Testis (tissue), 3 donors: ENCODE results near the gene CCP110. TPM values are rescaled to one million over a fixed set of nuclear protein-coding genes. Genes with fewer than 3 reads are reported as not detected.
A peak's percentile ranks its signal among the peaks of the same experiment; 100 is the strongest.

ENCODE experiments used
- DNase-seq: peaks from one replicate; pipeline ENCODE4 v3.0.0-alpha.2; 2019
- H3K27ac ChIP-seq, 2 donors: fragments of 200-600 bp; sonication (generic); one replicate each; pipeline ENCODE4 v1.5.1; 2019
- H3K27me3 ChIP-seq: fragments of 200-600 bp; sonication (generic); one replicate; pipeline ENCODE4 v1.5.1; 2019
- H3K36me3 ChIP-seq: fragments of 200-600 bp; sonication (generic); one replicate; pipeline ENCODE4 v1.5.1; 2017; ENCODE audit warnings: low read depth; ENCODE audit errors: missing control alignments
- H3K4me1 ChIP-seq: fragments of 200-600 bp; sonication (generic); one replicate; pipeline ENCODE4 v1.5.1; 2019
- H3K4me3 ChIP-seq, 2 donors: fragments of 200-600 bp; sonication (generic); one replicate each; pipeline ENCODE4 v1.5.1; 2017 to 2019
- H3K9me3 ChIP-seq: fragments of 200-600 bp; sonication (generic); one replicate; pipeline ENCODE4 v1.5.1; 2017
- POLR2A ChIP-seq: fragments of 450-650 bp; IDR thresholded peaks from one replicate; pipeline ENCODE4 v1.6.1; 2017; ENCODE audit warnings: antibody characterized with exemption, mild to moderate bottlenecking, moderate library complexity
- WGBS, 2 donors: methylation state at CpG; one replicate each; pipeline ENCODE4 v1.1.5; 2018; 5-methylcytosine and 5-hydroxymethylcytosine counted together
- intact Hi-C: fragments of 100-400 bp; cut with DNase I; formaldehyde crosslinking; loops from one replicate; pipeline ENCODE4 v1.15.1; 2023; ENCODE audit warnings: low total_unique reads
- polyA plus RNA-seq: library from polyadenylated mRNA; stranded (reverse); fragments of 350-450 nt; fragmentation: Illumina TruSeq; extraction: RNeasy Lipid Tissue Mini Kit (QIAGEN cat#74804); gene quantifications from one replicate; pipeline ENCODE4 v1.2.3, GENCODE V29; 2014; ENCODE audit warnings: low read depth, low replicate concordance; ENCODE audit not compliant: insufficient read depth
- total RNA-seq, 2 donors: library from RNA; depleted of rRNA; stranded (reverse); fragments of >200 nt; gene quantifications; one replicate each; pipeline ENCODE4 v1.2.3, GENCODE V29; 2016
- TF ChIP-seq, protein P1 (sequence below), 3 experiments: fragments of 450-650 bp in 2 of 3; fragments of 200-600 bp in 1 of 3; sonication (generic) in 1 of 3; IDR thresholded peaks; one replicate each; pipeline ENCODE4 v1.5.1; 2016 to 2019; ENCODE audit warnings: antibody characterized with exemption in 3 of 3, mild to moderate bottlenecking in 2 of 3, moderate library complexity in 1 of 3

Gene CCP110
- total and polyA plus RNA-seq, 3 donors from 2014 or later = 31.0 to 55.7 (median 54.2) TPM

GRCh38 chr16:19520861-19521331, 2.8 kb upstream of the CCP110 start:
- H3K4me3 ChIP-seq = peak overlapping the region; percentile 85 to 88
- WGBS, 2 donors = 3 to 7% methylated on average over 8 of the region's 8 CpGs
- no peaks in the 10 kb centered on the region for H3K36me3 ChIP-seq
- H3K27ac ChIP-seq = peak overlapping the region; percentile 66 to 86
- no peak for DNase-seq
- peaks cover 17% of the 10 kb centered on the region for H3K4me1 ChIP-seq
- no peaks in the 10 kb centered on the region for H3K9me3 ChIP-seq
- H3K27me3 ChIP-seq = no peaks in the 10 kb centered on the region
- intact Hi-C loops = no loop called here
- TF ChIP-seq, protein P1, sequence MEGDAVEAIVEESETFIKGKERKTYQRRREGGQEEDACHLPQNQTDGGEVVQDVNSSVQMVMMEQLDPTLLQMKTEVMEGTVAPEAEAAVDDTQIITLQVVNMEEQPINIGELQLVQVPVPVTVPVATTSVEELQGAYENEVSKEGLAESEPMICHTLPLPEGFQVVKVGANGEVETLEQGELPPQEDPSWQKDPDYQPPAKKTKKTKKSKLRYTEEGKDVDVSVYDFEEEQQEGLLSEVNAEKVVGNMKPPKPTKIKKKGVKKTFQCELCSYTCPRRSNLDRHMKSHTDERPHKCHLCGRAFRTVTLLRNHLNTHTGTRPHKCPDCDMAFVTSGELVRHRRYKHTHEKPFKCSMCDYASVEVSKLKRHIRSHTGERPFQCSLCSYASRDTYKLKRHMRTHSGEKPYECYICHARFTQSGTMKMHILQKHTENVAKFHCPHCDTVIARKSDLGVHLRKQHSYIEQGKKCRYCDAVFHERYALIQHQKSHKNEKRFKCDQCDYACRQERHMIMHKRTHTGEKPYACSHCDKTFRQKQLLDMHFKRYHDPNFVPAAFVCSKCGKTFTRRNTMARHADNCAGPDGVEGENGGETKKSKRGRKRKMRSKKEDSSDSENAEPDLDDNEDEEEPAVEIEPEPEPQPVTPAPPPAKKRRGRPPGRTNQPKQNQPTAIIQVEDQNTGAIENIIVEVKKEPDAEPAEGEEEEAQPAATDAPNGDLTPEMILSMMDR (IDR thresholded peaks at IDR 0.05) = no peak
- TF ChIP-seq POLR2A = no peak

DNA sequence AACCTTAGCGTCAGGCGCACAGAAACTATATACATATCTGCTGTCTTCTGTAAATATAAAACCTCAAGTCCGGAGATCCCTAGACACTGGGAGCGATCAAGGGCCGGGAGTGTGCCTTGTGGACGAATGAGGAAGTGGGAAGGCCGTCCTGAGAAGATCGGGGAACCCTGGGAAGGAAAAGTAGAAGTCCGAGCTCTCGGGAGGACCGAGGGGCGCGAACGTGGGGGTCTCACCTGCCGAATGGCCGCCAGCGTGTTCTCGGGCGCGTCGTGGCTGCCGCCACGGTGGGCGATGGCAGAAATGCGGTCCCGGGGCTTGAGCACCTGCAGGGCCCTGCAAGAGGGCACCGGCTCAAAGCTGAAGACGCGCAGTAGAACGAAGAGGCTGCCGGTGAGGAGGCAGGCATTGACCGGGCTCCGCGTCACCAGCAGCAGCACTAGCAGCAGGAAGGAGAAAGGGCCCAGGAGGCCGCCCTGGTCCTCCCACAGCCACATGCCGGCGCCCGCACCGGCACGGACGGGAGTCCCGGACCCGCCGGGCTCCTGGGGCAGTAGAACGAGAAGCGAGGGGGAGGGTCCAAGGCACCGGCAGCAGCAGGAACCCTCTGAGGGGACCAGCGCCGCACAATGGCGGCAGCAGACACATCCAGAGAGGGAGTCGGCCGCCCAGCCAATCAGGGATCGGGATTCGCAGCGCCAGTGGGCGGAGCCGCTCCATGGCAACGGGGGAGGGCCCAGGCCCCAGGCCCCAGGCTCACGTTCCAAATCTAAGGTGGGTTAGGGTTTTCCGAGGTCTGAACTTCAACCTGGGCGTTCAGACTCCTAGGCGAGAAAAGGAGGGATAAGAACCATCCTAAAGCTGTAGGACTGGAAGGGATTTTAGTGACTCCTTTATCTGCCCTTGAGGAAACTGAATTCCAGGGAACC, 2.0 kb upstream of the CCP110 start, which contains the start of gene GDE1:
GDE1 (minus strand) TSS at position 628 of the 926 bp plus-strand sequence; CDS start at position 494, 134 bp downstream.
- DNase-seq = peak; percentile 99
- Histone ChIP-seq H3K27me3 (no peaks in the 10 kb centered on the region), H3K4me1 (peaks cover 17% of the 10 kb centered on the region), H3K36me3 (no peaks in the 10 kb centered on the region), H3K9me3 (no peaks in the 10 kb centered on the region), H3K4me3 (peak within 1 kb of the TSS; percentile 85 to 90), H3K27ac (peak within 1 kb of the TSS; percentile 66 to 86)
- TF ChIP-seq POLR2A = peak; percentile 63
- TF ChIP-seq, protein P1 (IDR thresholded peaks at IDR 0.05) = no peak
- intact Hi-C loops = no loop called here
- WGBS, 2 donors = 0 to 1% methylated on average over 32 to 62 of the region's 62 CpGs

DNA sequence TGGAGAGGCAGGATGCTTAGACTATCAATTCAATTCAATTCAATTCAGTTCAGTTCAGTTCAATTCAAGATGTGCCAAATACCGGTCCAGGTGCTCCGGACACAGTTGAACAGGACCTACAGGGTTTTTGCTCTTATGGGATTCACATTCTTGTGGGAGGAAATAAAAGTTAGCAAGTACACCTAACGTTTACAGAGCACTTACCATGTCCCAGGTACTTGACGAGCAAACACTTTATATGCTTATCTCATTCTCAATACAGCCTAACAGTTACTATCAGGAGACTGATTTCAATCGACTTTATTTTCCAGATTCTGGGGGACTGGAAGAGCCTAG, 1.4 kb upstream of the CCP110 start:
- peak overlapping the region in 1 of 2 donors; percentile 86 for H3K27ac ChIP-seq
- no peaks in the 10 kb centered on the region for H3K9me3 ChIP-seq
- peaks cover 17% of the 10 kb centered on the region for H3K4me1 ChIP-seq
- DNase-seq = no peak
- H3K27me3 ChIP-seq = no peaks in the 10 kb centered on the region
- intact Hi-C loops = no loop called here
- H3K4me3 ChIP-seq = peak overlapping the region; percentile 85 to 90
- TF ChIP-seq, protein P1 (IDR thresholded peaks at IDR 0.05) = no peak
- TF ChIP-seq POLR2A = no peak
- no peaks in the 10 kb centered on the region for H3K36me3 ChIP-seq
- WGBS, 2 donors = 25 to 26% methylated on average over 5 of the region's 5 CpGs

GRCh38 chr16:19522760-19523159, 982 bp upstream of the CCP110 start:
- no peak for DNase-seq
- no peak for TF ChIP-seq POLR2A
- TF ChIP-seq, protein P1 (IDR thresholded peaks at IDR 0.05) = no peak
- no peaks in the 10 kb centered on the region for H3K27me3 ChIP-seq
- intact Hi-C loops = no loop called here
- no peaks in the 10 kb centered on the region for H3K9me3 ChIP-seq
- peak overlapping the region in 1 of 2 donors; percentile 86 for H3K27ac ChIP-seq
- H3K4me3 ChIP-seq = peak overlapping the region; percentile 80 to 90
- no peaks in the 10 kb centered on the region for H3K36me3 ChIP-seq
- WGBS, 2 donors = 61 to 76% methylated on average over 2 of the region's 2 CpGs
- peaks cover 17% of the 10 kb centered on the region for H3K4me1 ChIP-seq
